ENCODE measurements around the gene TSSC4. TPM values are rescaled to one million over a fixed set of nuclear protein-coding genes. Genes with fewer than 3 reads are reported as not detected.

TSSC4 gene
- total and polyA plus RNA-seq, 8 donors = 20.1 to 47.6 (median 29.0) TPM

GRCh38 chr11:2376751-2377451 is 23.6 kb upstream of the TSSC4 start, which contains the start of gene CD81:
TSS of gene CD81 (plus strand) at chr11:2377310. CDS start at chr11:2377550, 240 bp downstream.
- Histone ChIP-seq H3K4me1 (peaks cover 21 to 47% of the 10 kb centered on the region in 2 donors), H3K27me3 (peaks cover 0 to 19% of the 10 kb centered on the region in 2 donors), H3K27ac (peak within 1 kb of the TSS; percentile 94 to 97), H3K36me3 (no peaks in the 10 kb centered on the region), H3K9me3 (no peaks in the 10 kb centered on the region), H3K4me3 (peak within 1 kb of the TSS; percentile 81 to 98)
- ATAC-seq = peak; percentile 75
- DNase-seq = peak in 1 of 4 donors; percentile 85
- intact Hi-C loops (cut with DNase I) = no loop called here
- no peak for TF ChIP-seq CTCF (IDR thresholded peaks at IDR 0.05)

GRCh38 chr11:2377511-2378443 is 22.8 kb upstream of the TSSC4 start:
- TF ChIP-seq CTCF (IDR thresholded peaks at IDR 0.05) = no peak
- intact Hi-C loops (cut with DNase I) = no loop called here
- peak overlapping the region; percentile 81 to 98 for H3K4me3 ChIP-seq
- DNase-seq = peak; percentile 72 to 89 (median 83)
- H3K4me1 ChIP-seq = peaks cover 29 to 56% of the 10 kb centered on the region in 2 donors
- H3K27ac ChIP-seq = peak overlapping the region; percentile 94 to 97
- ATAC-seq = peak; percentile 58
- no peaks in the 10 kb centered on the region for H3K36me3 ChIP-seq
- H3K27me3 ChIP-seq = peaks cover 0 to 19% of the 10 kb centered on the region in 2 donors
- no peaks in the 10 kb centered on the region for H3K9me3 ChIP-seq

GRCh38 chr11:2378527-2379210 is 21.9 kb upstream of the TSSC4 start:
- DNase-seq = peak in 3 of 4 donors; percentile 77 to 96 (median 92)
- intact Hi-C loops (cut with DNase I) = no loop called here

GRCh38 chr11:2379466-2380174 is 20.9 kb upstream of the TSSC4 start:
- ATAC-seq = no peak
- Histone ChIP-seq H3K27ac (peak overlapping the region; percentile 87 to 94), H3K9me3 (no peaks in the 10 kb centered on the region), H3K27me3 (peaks cover 0 to 19% of the 10 kb centered on the region in 2 donors), H3K36me3 (no peaks in the 10 kb centered on the region), H3K4me1 (peaks cover 41 to 72% of the 10 kb centered on the region in 2 donors), H3K4me3 (peak overlapping the region; percentile 3 to 81)
- TF ChIP-seq CTCF (IDR thresholded peaks at IDR 0.05) = no peak
- peak in 1 of 4 donors; percentile 64 for DNase-seq
- intact Hi-C loops (cut with DNase I) = no loop called here

More at GRCh38 chr11:2378527-2379210, 21.9 kb upstream of the TSSC4 start:
- H3K9me3 ChIP-seq = no peaks in the 10 kb centered on the region
- H3K4me1 ChIP-seq = peaks cover 38 to 65% of the 10 kb centered on the region in 2 donors
- H3K4me3 ChIP-seq = peak overlapping the region; percentile 81 to 98
- no peak for ATAC-seq
- H3K36me3 ChIP-seq = no peaks in the 10 kb centered on the region
- peak overlapping the region; percentile 94 to 97 for H3K27ac ChIP-seq
- no peak for TF ChIP-seq CTCF (IDR thresholded peaks at IDR 0.05)
- peaks cover 0 to 19% of the 10 kb centered on the region in 2 donors for H3K27me3 ChIP-seq

Data from left lung (tissue), 10 donors.